Neural progenitor cell (in vitro differentiated cells): ENCODE data around the gene LYRM4. TPM values are rescaled to one million over a fixed set of nuclear protein-coding genes. Genes with fewer than 3 reads are reported as not detected.

Experiments used
- DNase-seq: peaks from one replicate; pipeline ENCODE4 v3.0.0-alpha.2; 2016; ENCODE audit warnings: low spot score
- H2AFZ ChIP-seq: fragments of 200-600 bp; sonication (generic); replicated peaks from 2 replicates; pipeline ENCODE4 v1.6.1; 2016; ENCODE audit warnings: antibody characterized with exemption
- H3F3A ChIP-seq: fragments of 200-600 bp; sonication (generic); 2 replicates; pipeline ENCODE4 v1.6.1; 2016; ENCODE audit warnings: antibody characterized with exemption, low read depth
- H3K27ac ChIP-seq: fragments of 200-600 bp; sonication (generic); 2 replicates; pipeline ENCODE4 v1.5.1; 2016; ENCODE audit warnings: mild to moderate bottlenecking
- H3K27me3 ChIP-seq: fragments of 200-600 bp; sonication (generic); 2 replicates; pipeline ENCODE4 v1.6.1; 2016; ENCODE audit warnings: mild to moderate bottlenecking, moderate library complexity
- H3K36me3 ChIP-seq: fragments of 200-600 bp; sonication (generic); 2 replicates; pipeline ENCODE4 v1.5.1; 2016
- H3K4me1 ChIP-seq: fragments of 200-600 bp; sonication (generic); 2 replicates; pipeline ENCODE4 v1.6.1; 2016; ENCODE audit warnings: mixed run types
- H3K4me2 ChIP-seq: fragments of 200-600 bp; sonication (generic); 2 replicates; pipeline ENCODE4 v1.6.1; 2016
- H3K4me3 ChIP-seq: fragments of 200-600 bp; sonication (generic); 2 replicates; pipeline ENCODE4 v1.5.1; 2016
- H3K79me2 ChIP-seq: fragments of 200-600 bp; sonication (generic); 2 replicates; pipeline ENCODE4 v1.6.1; 2016; ENCODE audit warnings: low read depth
- H3K9ac ChIP-seq: fragments of 200-600 bp; sonication (generic); 2 replicates; pipeline ENCODE4 v1.6.1; 2016
- H3K9me3 ChIP-seq: fragments of 200-600 bp; sonication (generic); 2 replicates; pipeline ENCODE4 v1.5.1; 2016; ENCODE audit warnings: low read depth
- H4K20me1 ChIP-seq: fragments of 200-600 bp; sonication (generic); 2 replicates; pipeline ENCODE4 v1.6.1; 2016; ENCODE audit warnings: low read depth
- H3K27ac Mint-ChIP-seq: 3 replicates; pipeline ENCODE4 v1.8.0; 2021; ENCODE audit warnings: mixed read lengths
- H3K27me3 Mint-ChIP-seq: 2 replicates; pipeline ENCODE4 v1.8.0; 2022; ENCODE audit warnings: low read depth, mild to moderate bottlenecking, inconsistent platforms, moderate library complexity, mixed read lengths; ENCODE audit not compliant: insufficient read depth
- H3K36me3 Mint-ChIP-seq: 3 replicates; pipeline ENCODE4 v1.8.0; 2021; ENCODE audit warnings: mixed read lengths
- H3K4me1 Mint-ChIP-seq: 3 replicates; pipeline ENCODE4 v1.8.0; 2021; ENCODE audit warnings: mixed read lengths
- H3K4me3 Mint-ChIP-seq: 3 replicates; pipeline ENCODE4 v1.8.0; 2021; ENCODE audit warnings: mild to moderate bottlenecking, moderate library complexity, mixed read lengths
- H3K9me3 Mint-ChIP-seq: 3 replicates; pipeline ENCODE4 v1.8.0; 2020; ENCODE audit warnings: mixed read lengths
- EZH2 ChIP-seq: fragments of 200-600 bp; sonication (generic); IDR thresholded peaks from 2 replicates; pipeline ENCODE4 v1.6.1; 2017; ENCODE audit warnings: antibody characterized with exemption, mild to moderate bottlenecking, moderate library complexity
- EZH2phosphoT487 ChIP-seq: fragments of 200-600 bp; sonication (generic); IDR thresholded peaks from 2 replicates; pipeline ENCODE4 v1.6.1; 2017; ENCODE audit warnings: antibody characterized with exemption
- total RNA-seq: library from RNA; depleted of rRNA; stranded (reverse); fragments of >200 nt; gene quantifications from 2 replicates; pipeline ENCODE4 v1.2.3, GENCODE V29; 2015; ENCODE audit warnings: low replicate concordance
- TF ChIP-seq, protein P1 (sequence below): fragments of 200-600 bp; sonication (generic); IDR thresholded peaks from 2 replicates; pipeline ENCODE4 v1.5.1; 2017; ENCODE audit warnings: antibody characterized with exemption, mild to moderate bottlenecking

Gene LYRM4
- total RNA-seq, 1 donor from 2014 or later, result 23.9 TPM

DNA sequence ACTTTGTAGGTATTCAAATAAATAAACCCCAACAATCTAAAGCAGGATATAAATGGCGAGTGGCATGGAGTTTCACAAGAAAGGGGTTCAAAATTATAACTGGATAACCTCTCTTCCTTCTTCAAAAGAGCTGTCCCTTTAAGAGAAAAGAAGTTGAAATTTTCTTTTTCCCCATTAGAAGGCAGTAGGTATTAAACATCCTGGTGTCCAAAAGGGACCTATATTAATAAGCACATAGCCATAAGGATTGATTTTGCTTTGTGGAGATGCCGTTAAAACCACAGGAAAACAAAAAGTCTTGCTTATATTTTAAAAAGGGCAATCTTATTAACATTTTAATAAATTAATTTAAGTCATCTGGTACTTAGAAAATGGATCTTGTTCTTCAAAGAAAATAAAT, 76.5 kb downstream of the LYRM4 start:
- TF ChIP-seq, protein P1, sequence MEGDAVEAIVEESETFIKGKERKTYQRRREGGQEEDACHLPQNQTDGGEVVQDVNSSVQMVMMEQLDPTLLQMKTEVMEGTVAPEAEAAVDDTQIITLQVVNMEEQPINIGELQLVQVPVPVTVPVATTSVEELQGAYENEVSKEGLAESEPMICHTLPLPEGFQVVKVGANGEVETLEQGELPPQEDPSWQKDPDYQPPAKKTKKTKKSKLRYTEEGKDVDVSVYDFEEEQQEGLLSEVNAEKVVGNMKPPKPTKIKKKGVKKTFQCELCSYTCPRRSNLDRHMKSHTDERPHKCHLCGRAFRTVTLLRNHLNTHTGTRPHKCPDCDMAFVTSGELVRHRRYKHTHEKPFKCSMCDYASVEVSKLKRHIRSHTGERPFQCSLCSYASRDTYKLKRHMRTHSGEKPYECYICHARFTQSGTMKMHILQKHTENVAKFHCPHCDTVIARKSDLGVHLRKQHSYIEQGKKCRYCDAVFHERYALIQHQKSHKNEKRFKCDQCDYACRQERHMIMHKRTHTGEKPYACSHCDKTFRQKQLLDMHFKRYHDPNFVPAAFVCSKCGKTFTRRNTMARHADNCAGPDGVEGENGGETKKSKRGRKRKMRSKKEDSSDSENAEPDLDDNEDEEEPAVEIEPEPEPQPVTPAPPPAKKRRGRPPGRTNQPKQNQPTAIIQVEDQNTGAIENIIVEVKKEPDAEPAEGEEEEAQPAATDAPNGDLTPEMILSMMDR, result no peak
- no peak for TF ChIP-seq EZH2phosphoT487
- TF ChIP-seq EZH2, result no peak
- H3K9ac ChIP-seq, result no peak overlapping the region
- H3K27me3 Mint-ChIP-seq, result peaks cover 4% of the 10 kb centered on the region
- H3K36me3 Mint-ChIP-seq, result no peaks in the 10 kb centered on the region
- H4K20me1 ChIP-seq, result no peaks in the 10 kb centered on the region
- H3K4me2 ChIP-seq, result no peak overlapping the region
- no peaks in the 10 kb centered on the region for H3K9me3 Mint-ChIP-seq
- H3K27ac Mint-ChIP-seq, result no peak overlapping the region
- no peak overlapping the region for H3K4me3 Mint-ChIP-seq
- no peak for DNase-seq
- H3K4me1 ChIP-seq, result no peaks in the 10 kb centered on the region
- no peaks in the 10 kb centered on the region for H3F3A ChIP-seq
- no peaks in the 10 kb centered on the region for H3K9me3 ChIP-seq
- no peak overlapping the region for H3K4me3 ChIP-seq
- no peaks in the 10 kb centered on the region for H3K36me3 ChIP-seq
- no peak overlapping the region for H2AFZ ChIP-seq
- H3K27me3 ChIP-seq, result no peaks in the 10 kb centered on the region
- no peaks in the 10 kb centered on the region for H3K79me2 ChIP-seq
- H3K4me1 Mint-ChIP-seq, result peaks cover 2% of the 10 kb centered on the region
- no peak overlapping the region for H3K27ac ChIP-seq

DNA sequence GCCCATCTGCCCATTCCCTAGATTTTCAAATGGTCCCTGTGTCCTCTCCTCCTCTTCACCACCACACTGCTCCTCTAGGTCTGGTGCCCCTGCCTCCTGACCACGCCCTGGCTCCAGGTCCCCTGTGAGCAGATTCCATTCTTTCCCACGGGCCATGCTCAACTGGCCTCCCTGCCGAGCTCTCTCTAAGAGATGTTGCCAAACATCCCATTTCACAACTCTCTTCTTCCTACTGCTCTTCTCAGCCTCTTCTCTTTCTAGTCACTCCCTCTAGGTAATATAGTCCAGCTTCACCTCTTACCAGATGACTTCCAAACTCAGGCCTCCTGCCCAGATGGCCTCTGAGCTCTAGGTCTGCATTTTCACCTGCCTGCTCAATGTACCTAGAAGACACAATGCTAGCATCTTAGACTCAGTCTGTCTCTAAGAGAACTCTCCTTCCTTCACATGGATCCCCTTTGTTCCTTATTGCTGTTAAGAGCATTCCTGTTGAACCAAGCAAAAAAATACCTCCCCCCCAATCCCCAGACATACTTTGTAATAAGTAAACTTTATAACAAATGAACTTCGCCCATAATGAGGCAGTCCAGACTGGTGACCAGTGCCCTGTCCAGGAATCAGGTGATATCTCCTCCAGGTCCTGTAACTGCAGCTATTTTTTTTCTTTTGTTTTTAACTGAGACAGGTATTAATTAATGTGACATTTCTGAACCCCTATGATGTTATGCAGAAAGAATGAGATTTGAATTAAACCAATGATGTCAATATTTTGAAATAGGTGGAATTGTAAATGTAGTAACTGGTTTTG, 79.0 kb downstream of the LYRM4 start:
- no peak for DNase-seq
- H4K20me1 ChIP-seq, result peaks cover 10% of the 10 kb centered on the region
- TF ChIP-seq, protein P1, result no peak
- TF ChIP-seq EZH2phosphoT487 (no peak), EZH2 (no peak)
- Mint-ChIP-seq H3K27me3 (peaks cover 3% of the 10 kb centered on the region), H3K4me3 (no peak overlapping the region), H3K4me1 (peaks cover 16% of the 10 kb centered on the region), H3K36me3 (no peaks in the 10 kb centered on the region), H3K27ac (no peak overlapping the region), H3K9me3 (no peaks in the 10 kb centered on the region)
- H3K4me1 ChIP-seq, result peaks cover 11% of the 10 kb centered on the region
- H3K36me3 ChIP-seq, result no peaks in the 10 kb centered on the region
- H2AFZ ChIP-seq, result no peak overlapping the region
- H3F3A ChIP-seq, result no peaks in the 10 kb centered on the region
- H3K9me3 ChIP-seq, result no peaks in the 10 kb centered on the region
- H3K9ac ChIP-seq, result no peak overlapping the region
- H3K27ac ChIP-seq, result no peak overlapping the region
- no peak overlapping the region for H3K4me2 ChIP-seq
- H3K27me3 ChIP-seq, result no peaks in the 10 kb centered on the region
- H3K79me2 ChIP-seq, result no peaks in the 10 kb centered on the region
- H3K4me3 ChIP-seq, result no peak overlapping the region

DNA sequence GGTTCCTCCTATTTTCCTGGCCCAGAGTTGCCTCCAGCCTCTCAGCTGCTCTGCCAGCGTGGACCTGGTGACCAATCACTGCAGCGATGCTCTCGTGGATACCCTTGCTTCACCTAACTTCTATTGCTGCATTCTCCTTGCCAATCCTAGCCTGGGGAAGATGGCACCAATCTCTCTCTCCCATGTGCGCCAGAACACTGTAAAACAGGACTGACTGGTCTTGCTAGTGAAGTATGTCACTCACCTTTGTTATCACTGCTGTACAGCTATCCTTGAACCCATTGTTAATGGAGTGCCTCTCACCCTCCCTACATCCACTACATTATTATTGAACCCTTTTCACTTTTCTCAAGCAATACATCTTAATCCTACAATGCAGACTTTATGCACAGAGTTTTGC, 80.1 kb downstream of the LYRM4 start:
- Mint-ChIP-seq H3K4me1 (peaks cover 20% of the 10 kb centered on the region), H3K9me3 (no peaks in the 10 kb centered on the region), H3K36me3 (no peaks in the 10 kb centered on the region), H3K27ac (no peak overlapping the region), H3K4me3 (no peak overlapping the region), H3K27me3 (peaks cover 3% of the 10 kb centered on the region)
- no peaks in the 10 kb centered on the region for H3K79me2 ChIP-seq
- H3K9me3 ChIP-seq, result no peaks in the 10 kb centered on the region
- no peaks in the 10 kb centered on the region for H3K36me3 ChIP-seq
- H4K20me1 ChIP-seq, result peaks cover 10% of the 10 kb centered on the region
- no peak for DNase-seq
- no peaks in the 10 kb centered on the region for H3K27me3 ChIP-seq
- H3K4me2 ChIP-seq, result no peak overlapping the region
- H3K4me3 ChIP-seq, result no peak overlapping the region
- no peak overlapping the region for H3K27ac ChIP-seq
- H2AFZ ChIP-seq, result no peak overlapping the region
- H3K9ac ChIP-seq, result no peak overlapping the region
- H3K4me1 ChIP-seq, result peaks cover 11% of the 10 kb centered on the region
- TF ChIP-seq EZH2 (no peak), EZH2phosphoT487 (no peak)
- TF ChIP-seq, protein P1, result no peak
- H3F3A ChIP-seq, result no peaks in the 10 kb centered on the region
